Thyroid gland (tissue), 4 donors: ENCODE data around the gene TP63.

Experiments
- CTCF ChIP-seq, 6 experiments: fragments of 200-600 bp in 3 of 6; fragments of 450-650 bp in 3 of 6; sonication (generic) in 3 of 6; IDR thresholded peaks; one replicate each; pipeline ENCODE4 v1.5.1; 2016 to 2019; ENCODE audit warnings: antibody characterized with exemption in 6 of 6, mild to moderate bottlenecking in 2 of 6, inconsistent platforms in 1 of 6, moderate library complexity in 1 of 6
- POLR2A ChIP-seq, 2 donors: fragments of 450-650 bp; IDR thresholded peaks; one replicate each; pipeline ENCODE4 v1.6.1; 2017; ENCODE audit warnings: antibody characterized with exemption in 2 of 2, mild to moderate bottlenecking in 2 of 2, moderate library complexity in 1 of 2

GRCh38 chr3:189677667-189678066, 46.5 kb downstream of the TP63 start:
- TF ChIP-seq CTCF (IDR thresholded peaks at IDR 0.05) = no peak
- TF ChIP-seq POLR2A (IDR thresholded peaks at IDR 0.05) = no peak
